GM12878 (cell line): ENCODE data around the gene C19orf33. TPM values are rescaled to one million over a fixed set of nuclear protein-coding genes. Genes with fewer than 3 reads are reported as not detected.

Source experiments
- ASH2L ChIP-seq: fragments of 300-600, 200-600 bp; sonication (generic); IDR thresholded peaks from 2 replicates; pipeline ENCODE4 v1.6.1; 2017; ENCODE audit warnings: low read depth, mild to moderate bottlenecking, borderline replicate concordance
- BACH1 ChIP-seq: fragments of 450-650 bp; IDR thresholded peaks from 2 replicates; pipeline ENCODE4 v1.6.1; 2017; ENCODE audit warnings: mild to moderate bottlenecking, borderline replicate concordance
- BMI1 ChIP-seq: fragments of 450-650 bp; IDR thresholded peaks from 2 replicates; pipeline ENCODE4 v1.6.1; 2016; ENCODE audit warnings: mild to moderate bottlenecking, moderate library complexity, borderline replicate concordance
- CEBPB ChIP-seq, 2 experiments: fragments of 150-350 bp in 1 of 2; IDR thresholded peaks; 2 replicates each; pipeline ENCODE4 v1.6.1; 2012 to 2014; ENCODE audit warnings: low read depth in 2 of 2, low read length in 2 of 2, borderline replicate concordance in 1 of 2, inconsistent platforms in 1 of 2
- CHD1 ChIP-seq: IDR thresholded peaks from 2 replicates; pipeline ENCODE4 v1.6.1; 2012; ENCODE audit warnings: low read depth, low read length, improper control_type of control experiment
- CHD2 ChIP-seq: IDR thresholded peaks from 2 replicates; pipeline ENCODE4 v1.6.1; 2011; ENCODE audit warnings: low read depth, low read length, improper control_type of control experiment, borderline replicate concordance
- ESRRA ChIP-seq: IDR thresholded peaks from 2 replicates; pipeline ENCODE4 v1.6.1; 2012; ENCODE audit warnings: mild to moderate bottlenecking, low read length, improper control_type of control experiment
- ETV6 ChIP-seq, 2 experiments: fragments of 450-650 bp in 1 of 2; IDR thresholded peaks in 1 of 2; conservative IDR thresholded peaks in 1 of 2; 2 replicates each; pipeline ENCODE4 v1.6.1; 2014; ENCODE audit warnings: antibody characterized with exemption in 1 of 2, borderline replicate concordance in 1 of 2, low read depth in 1 of 2, mild to moderate bottlenecking in 1 of 2, moderate library complexity in 1 of 2
- HDAC6 ChIP-seq: fragments of 200-600 bp; sonication (generic); IDR thresholded peaks from one replicate; pipeline ENCODE4 v1.8.0; 2017; ENCODE audit warnings: antibody characterized with exemption; ENCODE audit not compliant: unreplicated experiment
- IRF4 ChIP-seq: IDR thresholded peaks from 2 replicates; pipeline ENCODE4 v1.6.1; 2011; ENCODE audit warnings: low read depth, low read length
- MTA2 ChIP-seq: fragments of 450-650 bp; IDR thresholded peaks from 2 replicates; pipeline ENCODE4 v1.6.1; 2016; ENCODE audit warnings: low read depth, mild to moderate bottlenecking, moderate library complexity
- NBN ChIP-seq: fragments of 450-650 bp; IDR thresholded peaks from 2 replicates; pipeline ENCODE4 v1.6.1; 2016
- NFXL1 ChIP-seq: fragments of 450-650 bp; IDR thresholded peaks from 2 replicates; pipeline ENCODE4 v1.6.1; 2017; ENCODE audit warnings: antibody characterized with exemption, mild to moderate bottlenecking, borderline replicate concordance
- PML ChIP-seq: IDR thresholded peaks from 2 replicates; pipeline ENCODE4 v1.6.1; 2012; ENCODE audit warnings: low read length, inconsistent platforms
- SMC3 ChIP-seq: IDR thresholded peaks from 2 replicates; pipeline ENCODE4 v1.6.1; 2011; ENCODE audit warnings: low read length, improper control_type of control experiment, borderline replicate concordance
- SREBF1 ChIP-seq: IDR thresholded peaks from 2 replicates; pipeline ENCODE4 v1.6.1; 2012; ENCODE audit warnings: mild to moderate bottlenecking, low read length
- SREBF2 ChIP-seq: IDR thresholded peaks from 2 replicates; pipeline ENCODE4 v1.6.1; 2012; ENCODE audit warnings: mild to moderate bottlenecking, low read length
- WRNIP1 ChIP-seq: IDR thresholded peaks from 2 replicates; pipeline ENCODE4 v1.6.1; 2011; ENCODE audit warnings: low read depth, low read length, improper control_type of control experiment, borderline replicate concordance
- ZNF24 ChIP-seq: fragments of 450-650 bp; IDR thresholded peaks from 2 replicates; pipeline ENCODE4 v1.6.1; 2017; ENCODE audit warnings: antibody characterized with exemption, mild to moderate bottlenecking
- ZNF274 ChIP-seq: IDR thresholded peaks from one replicate; pipeline ENCODE4 v1.8.0; 2011; ENCODE audit not compliant: insufficient read length, insufficient read depth
- polyA plus RNA-seq, 11 experiments: library from polyadenylated mRNA; depleted of rRNA in 4 of 11; unstranded in 6 of 11; stranded (reverse) in 5 of 11; fragments of >200 nt; fragmentation: Nextera tagmentation in 4 of 11; fragmentation: Illumina TruSeq in 1 of 11; extraction: Ambion mirVana in 4 of 11; extraction: Trizol in 1 of 11; gene quantifications; 1 replicate in 1 of 11; 2 replicates in 10 of 11; pipeline versions ENCODE4 v1.2.1 to v1.2.3, GENCODE V29; 2011 to 2016; ENCODE audit warnings: inconsistent platforms in 2 of 11, missing spikeins in 2 of 11, low read depth in 1 of 11
- total RNA-seq, 4 experiments: library from RNA; depleted of rRNA in 3 of 4; stranded (reverse); fragments of >200 nt in 3 of 4; fragmentation: Illumina TruSeq in 1 of 4; extraction: Trizol in 1 of 4; gene quantifications; 2 replicates each; pipeline versions ENCODE4 v1.2.1 to v1.2.3, GENCODE V29; 2013 to 2021
- TF ChIP-seq, protein P1 (sequence below): IDR thresholded peaks from 2 replicates; pipeline ENCODE4 v1.6.1; 2011; ENCODE audit warnings: borderline replicate concordance, low read depth, mild to moderate bottlenecking, moderate library complexity, mixed read lengths, low read length; ENCODE audit not compliant: insufficient read depth; ENCODE audit errors: extremely low read length
- TF ChIP-seq, protein P2 (sequence below): fragments of 450-650 bp; IDR thresholded peaks from 2 replicates; pipeline ENCODE4 v1.6.1; 2017; ENCODE audit warnings: mild to moderate bottlenecking
- TF ChIP-seq, protein P3 (sequence below): fragments of 450-650 bp; IDR thresholded peaks from 2 replicates; pipeline ENCODE4 v1.6.1; 2018; ENCODE audit warnings: borderline replicate concordance, mild to moderate bottlenecking; ENCODE audit not compliant: partially characterized antibody
- TF ChIP-seq, protein P4 (sequence below): fragments of 450-650 bp; IDR thresholded peaks from 2 replicates; pipeline ENCODE4 v1.6.1; 2017; ENCODE audit warnings: antibody characterized with exemption, mild to moderate bottlenecking, moderate library complexity

C19orf33 gene
- total and polyA plus RNA-seq, 10 of the 15 experiments (the other 5 are each of a cell fraction or from before 2014, with no cell fraction given) = 0.28 to 0.45 TPM; not detected in 8

DNA sequence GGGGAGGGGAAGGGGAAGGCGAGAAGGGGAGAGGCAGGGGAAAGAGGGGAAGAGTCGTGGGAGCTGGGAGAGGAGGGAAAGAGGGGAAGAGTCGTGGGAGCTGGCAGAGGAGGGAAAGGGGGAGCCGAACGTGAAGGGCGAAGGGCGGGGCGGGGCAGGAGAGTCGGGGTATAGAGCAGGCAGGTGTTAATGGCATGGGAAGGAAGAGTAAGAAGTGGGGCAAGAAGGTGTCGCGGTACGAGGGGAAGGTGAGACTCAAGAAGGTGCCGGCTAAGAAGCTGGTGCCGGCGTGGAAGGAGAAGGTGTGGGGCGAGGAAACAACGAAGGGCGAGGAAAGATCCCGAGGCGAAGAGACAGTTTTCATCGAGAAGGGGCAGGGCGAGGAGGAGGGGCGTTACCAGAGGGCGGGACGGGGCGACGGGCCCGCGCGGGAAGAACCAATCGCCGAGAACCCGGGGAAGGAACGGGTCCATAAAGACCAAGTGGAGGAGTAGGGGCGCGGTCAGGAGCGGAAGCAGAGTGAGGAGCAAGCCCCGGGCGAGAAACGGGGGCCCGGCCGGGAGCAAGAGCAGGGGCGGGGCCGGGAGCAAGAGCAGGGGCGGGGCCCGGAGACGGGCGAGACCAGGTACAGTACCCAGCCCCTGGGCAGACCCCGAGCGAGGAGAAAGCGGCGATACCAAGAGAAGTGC, 32.0 kb downstream of the C19orf33 start (continued):
- TF ChIP-seq SREBF1 = no peak
- TF ChIP-seq HDAC6 = no peak
- TF ChIP-seq, protein P1, sequence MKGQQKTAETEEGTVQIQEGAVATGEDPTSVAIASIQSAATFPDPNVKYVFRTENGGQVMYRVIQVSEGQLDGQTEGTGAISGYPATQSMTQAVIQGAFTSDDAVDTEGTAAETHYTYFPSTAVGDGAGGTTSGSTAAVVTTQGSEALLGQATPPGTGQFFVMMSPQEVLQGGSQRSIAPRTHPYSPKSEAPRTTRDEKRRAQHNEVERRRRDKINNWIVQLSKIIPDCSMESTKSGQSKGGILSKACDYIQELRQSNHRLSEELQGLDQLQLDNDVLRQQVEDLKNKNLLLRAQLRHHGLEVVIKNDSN = no peak
- no peak for TF ChIP-seq SMC3
- TF ChIP-seq IRF4 = no peak
- no peak for TF ChIP-seq ASH2L
- TF ChIP-seq CHD2 = no peak
- TF ChIP-seq NBN = no peak; the same call in none of the 2 replicates
- TF ChIP-seq, protein P2, sequence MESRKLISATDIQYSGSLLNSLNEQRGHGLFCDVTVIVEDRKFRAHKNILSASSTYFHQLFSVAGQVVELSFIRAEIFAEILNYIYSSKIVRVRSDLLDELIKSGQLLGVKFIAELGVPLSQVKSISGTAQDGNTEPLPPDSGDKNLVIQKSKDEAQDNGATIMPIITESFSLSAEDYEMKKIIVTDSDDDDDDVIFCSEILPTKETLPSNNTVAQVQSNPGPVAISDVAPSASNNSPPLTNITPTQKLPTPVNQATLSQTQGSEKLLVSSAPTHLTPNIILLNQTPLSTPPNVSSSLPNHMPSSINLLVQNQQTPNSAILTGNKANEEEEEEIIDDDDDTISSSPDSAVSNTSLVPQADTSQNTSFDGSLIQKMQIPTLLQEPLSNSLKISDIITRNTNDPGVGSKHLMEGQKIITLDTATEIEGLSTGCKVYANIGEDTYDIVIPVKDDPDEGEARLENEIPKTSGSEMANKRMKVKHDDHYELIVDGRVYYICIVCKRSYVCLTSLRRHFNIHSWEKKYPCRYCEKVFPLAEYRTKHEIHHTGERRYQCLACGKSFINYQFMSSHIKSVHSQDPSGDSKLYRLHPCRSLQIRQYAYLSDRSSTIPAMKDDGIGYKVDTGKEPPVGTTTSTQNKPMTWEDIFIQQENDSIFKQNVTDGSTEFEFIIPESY = no peak
- TF ChIP-seq ZNF24 = no peak
- TF ChIP-seq, protein P3, sequence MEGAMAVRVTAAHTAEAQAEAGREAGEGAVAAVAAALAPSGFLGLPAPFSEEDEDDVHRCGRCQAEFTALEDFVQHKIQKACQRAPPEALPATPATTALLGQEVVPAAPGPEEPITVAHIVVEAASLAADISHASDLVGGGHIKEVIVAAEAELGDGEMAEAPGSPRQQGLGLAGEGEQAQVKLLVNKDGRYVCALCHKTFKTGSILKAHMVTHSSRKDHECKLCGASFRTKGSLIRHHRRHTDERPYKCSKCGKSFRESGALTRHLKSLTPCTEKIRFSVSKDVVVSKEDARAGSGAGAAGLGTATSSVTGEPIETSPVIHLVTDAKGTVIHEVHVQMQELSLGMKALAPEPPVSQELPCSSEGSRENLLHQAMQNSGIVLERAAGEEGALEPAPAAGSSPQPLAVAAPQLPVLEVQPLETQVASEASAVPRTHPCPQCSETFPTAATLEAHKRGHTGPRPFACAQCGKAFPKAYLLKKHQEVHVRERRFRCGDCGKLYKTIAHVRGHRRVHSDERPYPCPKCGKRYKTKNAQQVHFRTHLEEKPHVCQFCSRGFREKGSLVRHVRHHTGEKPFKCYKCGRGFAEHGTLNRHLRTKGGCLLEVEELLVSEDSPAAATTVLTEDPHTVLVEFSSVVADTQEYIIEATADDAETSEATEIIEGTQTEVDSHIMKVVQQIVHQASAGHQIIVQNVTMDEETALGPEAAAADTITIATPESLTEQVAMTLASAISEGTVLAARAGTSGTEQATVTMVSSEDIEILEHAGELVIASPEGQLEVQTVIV = no peak
- TF ChIP-seq, protein P4, sequence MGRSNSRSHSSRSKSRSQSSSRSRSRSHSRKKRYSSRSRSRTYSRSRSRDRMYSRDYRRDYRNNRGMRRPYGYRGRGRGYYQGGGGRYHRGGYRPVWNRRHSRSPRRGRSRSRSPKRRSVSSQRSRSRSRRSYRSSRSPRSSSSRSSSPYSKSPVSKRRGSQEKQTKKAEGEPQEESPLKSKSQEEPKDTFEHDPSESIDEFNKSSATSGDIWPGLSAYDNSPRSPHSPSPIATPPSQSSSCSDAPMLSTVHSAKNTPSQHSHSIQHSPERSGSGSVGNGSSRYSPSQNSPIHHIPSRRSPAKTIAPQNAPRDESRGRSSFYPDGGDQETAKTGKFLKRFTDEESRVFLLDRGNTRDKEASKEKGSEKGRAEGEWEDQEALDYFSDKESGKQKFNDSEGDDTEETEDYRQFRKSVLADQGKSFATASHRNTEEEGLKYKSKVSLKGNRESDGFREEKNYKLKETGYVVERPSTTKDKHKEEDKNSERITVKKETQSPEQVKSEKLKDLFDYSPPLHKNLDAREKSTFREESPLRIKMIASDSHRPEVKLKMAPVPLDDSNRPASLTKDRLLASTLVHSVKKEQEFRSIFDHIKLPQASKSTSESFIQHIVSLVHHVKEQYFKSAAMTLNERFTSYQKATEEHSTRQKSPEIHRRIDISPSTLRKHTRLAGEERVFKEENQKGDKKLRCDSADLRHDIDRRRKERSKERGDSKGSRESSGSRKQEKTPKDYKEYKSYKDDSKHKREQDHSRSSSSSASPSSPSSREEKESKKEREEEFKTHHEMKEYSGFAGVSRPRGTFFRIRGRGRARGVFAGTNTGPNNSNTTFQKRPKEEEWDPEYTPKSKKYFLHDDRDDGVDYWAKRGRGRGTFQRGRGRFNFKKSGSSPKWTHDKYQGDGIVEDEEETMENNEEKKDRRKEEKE = no peak
- no peak for TF ChIP-seq ESRRA
- no peak for TF ChIP-seq WRNIP1
- TF ChIP-seq ZNF274 = no peak
- no peak for TF ChIP-seq BACH1
- no peak for TF ChIP-seq SREBF2
- TF ChIP-seq NFXL1 = no peak
- TF ChIP-seq CEBPB (IDR thresholded peaks at IDR 0.05; ENCODE audit: borderline replicate concordance in 1 of 2, low read depth in 2 of 2, low read length in 2 of 2) = no peak
- TF ChIP-seq ETV6 (conservative IDR thresholded peaks at IDR 0.05 in 1 of 2, IDR thresholded peaks at IDR 0.05 in 1 of 2; ENCODE audit: borderline replicate concordance in 1 of 2, low read depth in 1 of 2) = no peak
- no peak for TF ChIP-seq BMI1
- no peak for TF ChIP-seq CHD1
- no peak for TF ChIP-seq MTA2
- TF ChIP-seq PML = no peak
